ENCODE results near the gene ALDH4A1. TPM values are rescaled to one million over a fixed set of nuclear protein-coding genes. Genes with fewer than 3 reads are reported as not detected.

ALDH4A1 gene
- total RNA-seq, 1 donor from 2014 or later = 18.8 TPM

GRCh38 chr1:18936814-18937481, 34.6 kb upstream of the ALDH4A1 start:
- H3K36me3 ChIP-seq (ENCODE audit: control insufficient read depth, insufficient read depth, low read length) = no peaks in the 10 kb centered on the region
- H3K4me3 ChIP-seq (ENCODE audit: low read depth, low read length) = no peak overlapping the region
- TF ChIP-seq CTCF (IDR thresholded peaks at IDR 0.05; ENCODE audit: insufficient read depth, low read length, poor library complexity, severe bottlenecking) = no peak
- no peaks in the 10 kb centered on the region for H3K27me3 ChIP-seq (ENCODE audit: control insufficient read depth, insufficient read depth, low read length)
- DNase-seq (ENCODE audit: low read depth) = no peak

- TF ChIP-seq CTCF (IDR thresholded peaks at IDR 0.05; ENCODE audit: insufficient read depth, low read length, poor library complexity, severe bottlenecking) = no peak
- DNase-seq (ENCODE audit: low read depth) = no peak
- H3K27me3 ChIP-seq (ENCODE audit: control insufficient read depth, insufficient read depth, low read length) = no peaks in the 10 kb centered on the region
- no peak overlapping the region for H3K4me3 ChIP-seq (ENCODE audit: low read depth, low read length)
- no peaks in the 10 kb centered on the region for H3K36me3 ChIP-seq (ENCODE audit: control insufficient read depth, insufficient read depth, low read length)
Measured at GRCh38 chr1:18936471-18936813, 34.1 kb upstream of the ALDH4A1 start.

GRCh38 chr1:18934205-18935000, 32.0 kb upstream of the ALDH4A1 start:
- no peak for DNase-seq (ENCODE audit: low read depth)
- H3K4me3 ChIP-seq (ENCODE audit: low read depth, low read length) = no peak overlapping the region
- H3K27me3 ChIP-seq (ENCODE audit: control insufficient read depth, insufficient read depth, low read length) = no peaks in the 10 kb centered on the region
- no peak for TF ChIP-seq CTCF (IDR thresholded peaks at IDR 0.05; ENCODE audit: insufficient read depth, low read length, poor library complexity, severe bottlenecking)
- no peaks in the 10 kb centered on the region for H3K36me3 ChIP-seq (ENCODE audit: control insufficient read depth, insufficient read depth, low read length)

- H3K36me3 ChIP-seq (ENCODE audit: control insufficient read depth, insufficient read depth, low read length) = no peaks in the 10 kb centered on the region
- TF ChIP-seq CTCF (IDR thresholded peaks at IDR 0.05; ENCODE audit: insufficient read depth, low read length, poor library complexity, severe bottlenecking) = no peak
- no peak for DNase-seq (ENCODE audit: low read depth)
- H3K4me3 ChIP-seq (ENCODE audit: low read depth, low read length) = no peak overlapping the region
- no peaks in the 10 kb centered on the region for H3K27me3 ChIP-seq (ENCODE audit: control insufficient read depth, insufficient read depth, low read length)
Measured at GRCh38 chr1:18932879-18933278, 30.5 kb upstream of the ALDH4A1 start.

- no peak for TF ChIP-seq CTCF (IDR thresholded peaks at IDR 0.05; ENCODE audit: insufficient read depth, low read length, poor library complexity, severe bottlenecking)
- no peak for DNase-seq (ENCODE audit: low read depth)
Measured at GRCh38 chr1:18932387-18932786, 30.0 kb upstream of the ALDH4A1 start.

More at GRCh38 chr1:18932387-18932786, 30.0 kb upstream of the ALDH4A1 start:
- no peaks in the 10 kb centered on the region for H3K36me3 ChIP-seq (ENCODE audit: control insufficient read depth, insufficient read depth, low read length)
- no peak overlapping the region for H3K4me3 ChIP-seq (ENCODE audit: low read depth, low read length)
- no peaks in the 10 kb centered on the region for H3K27me3 ChIP-seq (ENCODE audit: control insufficient read depth, insufficient read depth, low read length)
